ENCODE results near the gene TNFRSF25. TPM values are rescaled to one million over a fixed set of nuclear protein-coding genes. Genes with fewer than 3 reads are reported as not detected.

Gene TNFRSF25
- total RNA-seq, 1 experiment from 2014 or later = 19.5 TPM

DNA sequence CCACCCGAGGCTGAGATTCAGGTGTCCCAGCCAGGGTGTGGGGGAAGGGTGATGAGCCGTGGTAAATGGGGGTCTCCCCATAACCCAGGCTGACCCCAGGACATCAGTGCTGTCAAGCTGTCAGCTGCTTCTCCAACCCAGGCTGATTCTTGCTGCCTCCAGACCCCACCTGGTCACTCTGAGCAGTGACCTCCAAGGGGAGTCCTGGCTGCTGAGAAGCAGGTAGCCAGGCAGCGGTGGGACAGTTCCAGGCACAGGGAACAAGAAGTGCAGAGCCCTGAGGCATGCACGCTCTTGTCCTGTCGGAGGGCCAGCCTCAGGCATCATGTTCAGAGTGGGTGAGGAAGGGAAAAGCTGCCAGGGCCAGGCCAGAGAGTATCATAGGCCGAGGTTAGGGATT lies 40.3 kb downstream of the TNFRSF25 start:
- POLR2A ChIA-PET = no interaction called here
- no peaks in the 10 kb centered on the region for H3K36me3 Mint-ChIP-seq
- CTCF ChIA-PET = interaction anchor here (1.0 to 2.8 kb wide), 6 partner anchors 12 to 180 kb away, joined by 3 to 19 read pairs (median 8); no protein-coding TSS in a partner anchor
- no peaks in the 10 kb centered on the region for H3K9me3 Mint-ChIP-seq
- TF ChIP-seq ETV6 (CRISPR knock-in tag; IDR thresholded peaks at IDR 0.05) (no peak), SMAD4 (CRISPR knock-in tag; IDR thresholded peaks at IDR 0.05) (no peak), ZNF121 (CRISPR knock-in tag; IDR thresholded peaks at IDR 0.05) (no peak), GRHL2 (CRISPR knock-in tag; IDR thresholded peaks at IDR 0.05; ENCODE audit: insufficient replicate concordance, severe bottlenecking) (no peak), PRRX2 (CRISPR knock-in tag; IDR thresholded peaks at IDR 0.05) (no peak), IRF2 (CRISPR knock-in tag; IDR thresholded peaks at IDR 0.05; ENCODE audit: borderline replicate concordance, low read depth) (no peak), SMAD3 (CRISPR knock-in tag; IDR thresholded peaks at IDR 0.05; ENCODE audit: borderline replicate concordance) (no peak), KAT7 (CRISPR knock-in tag; IDR thresholded peaks at IDR 0.05; ENCODE audit: borderline replicate concordance) (no peak), ZNF232 (CRISPR knock-in tag; IDR thresholded peaks at IDR 0.05) (no peak), ZNF263 (CRISPR knock-in tag; IDR thresholded peaks at IDR 0.05; ENCODE audit: low read depth) (no peak)
- TF ChIP-seq, protein P1, sequence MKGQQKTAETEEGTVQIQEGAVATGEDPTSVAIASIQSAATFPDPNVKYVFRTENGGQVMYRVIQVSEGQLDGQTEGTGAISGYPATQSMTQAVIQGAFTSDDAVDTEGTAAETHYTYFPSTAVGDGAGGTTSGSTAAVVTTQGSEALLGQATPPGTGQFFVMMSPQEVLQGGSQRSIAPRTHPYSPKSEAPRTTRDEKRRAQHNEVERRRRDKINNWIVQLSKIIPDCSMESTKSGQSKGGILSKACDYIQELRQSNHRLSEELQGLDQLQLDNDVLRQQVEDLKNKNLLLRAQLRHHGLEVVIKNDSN (CRISPR knock-in tag; IDR thresholded peaks at IDR 0.05) = no peak
- TF ChIP-seq, protein P2, sequence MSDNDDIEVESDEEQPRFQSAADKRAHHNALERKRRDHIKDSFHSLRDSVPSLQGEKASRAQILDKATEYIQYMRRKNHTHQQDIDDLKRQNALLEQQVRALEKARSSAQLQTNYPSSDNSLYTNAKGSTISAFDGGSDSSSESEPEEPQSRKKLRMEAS (CRISPR knock-in tag; IDR thresholded peaks at IDR 0.05) = no peak
- TF ChIP-seq, protein P3, sequence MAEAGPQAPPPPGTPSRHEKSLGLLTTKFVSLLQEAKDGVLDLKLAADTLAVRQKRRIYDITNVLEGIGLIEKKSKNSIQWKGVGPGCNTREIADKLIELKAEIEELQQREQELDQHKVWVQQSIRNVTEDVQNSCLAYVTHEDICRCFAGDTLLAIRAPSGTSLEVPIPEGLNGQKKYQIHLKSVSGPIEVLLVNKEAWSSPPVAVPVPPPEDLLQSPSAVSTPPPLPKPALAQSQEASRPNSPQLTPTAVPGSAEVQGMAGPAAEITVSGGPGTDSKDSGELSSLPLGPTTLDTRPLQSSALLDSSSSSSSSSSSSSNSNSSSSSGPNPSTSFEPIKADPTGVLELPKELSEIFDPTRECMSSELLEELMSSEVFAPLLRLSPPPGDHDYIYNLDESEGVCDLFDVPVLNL (CRISPR knock-in tag; IDR thresholded peaks at IDR 0.05; ENCODE audit: borderline replicate concordance, low read depth) = no peak
- TF ChIP-seq, protein P4, sequence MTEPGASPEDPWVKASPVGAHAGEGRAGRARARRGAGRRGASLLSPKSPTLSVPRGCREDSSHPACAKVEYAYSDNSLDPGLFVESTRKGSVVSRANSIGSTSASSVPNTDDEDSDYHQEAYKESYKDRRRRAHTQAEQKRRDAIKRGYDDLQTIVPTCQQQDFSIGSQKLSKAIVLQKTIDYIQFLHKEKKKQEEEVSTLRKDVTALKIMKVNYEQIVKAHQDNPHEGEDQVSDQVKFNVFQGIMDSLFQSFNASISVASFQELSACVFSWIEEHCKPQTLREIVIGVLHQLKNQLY (CRISPR knock-in tag; IDR thresholded peaks at IDR 0.05) = no peak
- H3K27me3 Mint-ChIP-seq (ENCODE audit: low read depth) = peaks cover 66% of the 10 kb centered on the region
- no peak for ATAC-seq
- H3K4me3 Mint-ChIP-seq = no peak overlapping the region
- no peak overlapping the region for H3K27ac Mint-ChIP-seq
- peaks cover 15% of the 10 kb centered on the region for H3K4me1 Mint-ChIP-seq
- no peak for DNase-seq (ENCODE audit: low spot score)

DNA sequence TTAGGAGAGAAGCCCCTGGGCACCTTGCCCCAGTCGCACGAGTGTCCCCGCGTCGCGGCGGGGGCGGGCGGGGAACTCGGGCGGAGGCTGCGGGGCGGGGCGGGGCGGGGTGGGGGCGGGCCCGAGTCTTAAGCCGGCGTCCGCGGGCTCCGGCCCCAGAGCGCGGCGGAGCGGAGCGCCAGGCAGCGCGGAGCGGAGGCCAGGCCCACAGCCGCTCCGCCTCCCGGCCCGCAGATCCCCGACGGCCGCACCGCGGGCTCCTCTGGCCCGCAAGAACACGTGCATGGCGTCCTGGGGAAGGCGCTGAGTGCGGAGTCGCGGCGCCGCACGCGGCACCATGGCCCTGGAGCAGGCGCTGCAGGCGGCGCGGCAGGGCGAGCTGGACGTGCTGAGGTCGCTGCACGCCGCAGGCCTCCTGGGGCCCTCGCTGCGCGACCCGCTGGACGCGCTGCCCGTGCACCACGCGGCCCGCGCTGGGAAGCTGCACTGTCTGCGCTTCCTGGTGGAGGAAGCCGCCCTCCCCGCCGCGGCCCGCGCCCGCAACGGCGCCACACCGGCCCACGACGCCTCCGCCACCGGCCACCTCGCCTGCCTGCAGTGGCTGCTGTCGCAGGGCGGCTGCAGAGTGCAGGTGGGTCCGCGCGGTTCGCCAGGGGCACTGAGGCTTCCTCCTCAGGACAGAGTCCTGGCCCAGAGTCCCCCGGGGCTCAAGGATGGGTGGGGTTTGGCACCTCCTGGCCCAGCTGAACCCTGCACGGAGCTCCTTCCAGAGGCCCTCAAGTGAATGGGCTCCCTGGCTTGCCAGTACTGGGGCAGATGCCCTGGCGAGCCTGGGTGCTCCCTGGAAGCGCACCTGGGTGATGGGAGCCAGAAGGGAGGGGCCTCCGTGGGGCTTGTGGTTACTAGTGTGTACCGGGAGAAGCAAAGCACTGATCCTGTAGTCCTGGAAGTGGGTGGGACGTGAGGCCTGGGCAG lies 41.1 kb downstream of the TNFRSF25 start, which contains the start of gene ESPN:
ESPN (plus strand) TSS at position 158 of the 975 bp plus-strand sequence; CDS start at position 338, 180 bp downstream.
- CTCF ChIA-PET = interaction anchor here (0.6 to 2.8 kb wide), 6 partner anchors 13 to 180 kb away, joined by 3 to 19 read pairs (median 6); no protein-coding TSS in a partner anchor
- no peak within 1 kb of the TSS for H3K27ac Mint-ChIP-seq
- H3K4me1 Mint-ChIP-seq = peaks cover 8% of the 10 kb centered on the region
- no peaks in the 10 kb centered on the region for H3K9me3 Mint-ChIP-seq
- H3K36me3 Mint-ChIP-seq = no peaks in the 10 kb centered on the region
- peaks cover 70% of the 10 kb centered on the region for H3K27me3 Mint-ChIP-seq (ENCODE audit: low read depth)
- POLR2A ChIA-PET = no interaction called here
- peak; percentile 13 for ATAC-seq
- H3K4me3 Mint-ChIP-seq = peak within 1 kb of the TSS; percentile 60
- DNase-seq (ENCODE audit: low spot score) = no peak
- TF ChIP-seq ZNF219 (CRISPR knock-in tag; IDR thresholded peaks at IDR 0.05; ENCODE audit: borderline replicate concordance) = no peak
- no peak for TF ChIP-seq MXD4 (CRISPR knock-in tag; IDR thresholded peaks at IDR 0.05; ENCODE audit: borderline replicate concordance)
- TF ChIP-seq ZNF396 (CRISPR knock-in tag; IDR thresholded peaks at IDR 0.05; ENCODE audit: borderline replicate concordance) = no peak
- no peak for TF ChIP-seq CBFB (CRISPR knock-in tag; IDR thresholded peaks at IDR 0.05; ENCODE audit: low read depth)
- 0 out of 2 replicates have a peak, but pooled peaks have one; percentile 5 for TF ChIP-seq ZNF423 (CRISPR knock-in tag; IDR thresholded peaks at IDR 0.05)
- TF ChIP-seq, protein P5, sequence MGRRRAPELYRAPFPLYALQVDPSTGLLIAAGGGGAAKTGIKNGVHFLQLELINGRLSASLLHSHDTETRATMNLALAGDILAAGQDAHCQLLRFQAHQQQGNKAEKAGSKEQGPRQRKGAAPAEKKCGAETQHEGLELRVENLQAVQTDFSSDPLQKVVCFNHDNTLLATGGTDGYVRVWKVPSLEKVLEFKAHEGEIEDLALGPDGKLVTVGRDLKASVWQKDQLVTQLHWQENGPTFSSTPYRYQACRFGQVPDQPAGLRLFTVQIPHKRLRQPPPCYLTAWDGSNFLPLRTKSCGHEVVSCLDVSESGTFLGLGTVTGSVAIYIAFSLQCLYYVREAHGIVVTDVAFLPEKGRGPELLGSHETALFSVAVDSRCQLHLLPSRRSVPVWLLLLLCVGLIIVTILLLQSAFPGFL (CRISPR knock-in tag; IDR thresholded peaks at IDR 0.05; ENCODE audit: borderline replicate concordance) = no peak
- TF ChIP-seq, protein P6, sequence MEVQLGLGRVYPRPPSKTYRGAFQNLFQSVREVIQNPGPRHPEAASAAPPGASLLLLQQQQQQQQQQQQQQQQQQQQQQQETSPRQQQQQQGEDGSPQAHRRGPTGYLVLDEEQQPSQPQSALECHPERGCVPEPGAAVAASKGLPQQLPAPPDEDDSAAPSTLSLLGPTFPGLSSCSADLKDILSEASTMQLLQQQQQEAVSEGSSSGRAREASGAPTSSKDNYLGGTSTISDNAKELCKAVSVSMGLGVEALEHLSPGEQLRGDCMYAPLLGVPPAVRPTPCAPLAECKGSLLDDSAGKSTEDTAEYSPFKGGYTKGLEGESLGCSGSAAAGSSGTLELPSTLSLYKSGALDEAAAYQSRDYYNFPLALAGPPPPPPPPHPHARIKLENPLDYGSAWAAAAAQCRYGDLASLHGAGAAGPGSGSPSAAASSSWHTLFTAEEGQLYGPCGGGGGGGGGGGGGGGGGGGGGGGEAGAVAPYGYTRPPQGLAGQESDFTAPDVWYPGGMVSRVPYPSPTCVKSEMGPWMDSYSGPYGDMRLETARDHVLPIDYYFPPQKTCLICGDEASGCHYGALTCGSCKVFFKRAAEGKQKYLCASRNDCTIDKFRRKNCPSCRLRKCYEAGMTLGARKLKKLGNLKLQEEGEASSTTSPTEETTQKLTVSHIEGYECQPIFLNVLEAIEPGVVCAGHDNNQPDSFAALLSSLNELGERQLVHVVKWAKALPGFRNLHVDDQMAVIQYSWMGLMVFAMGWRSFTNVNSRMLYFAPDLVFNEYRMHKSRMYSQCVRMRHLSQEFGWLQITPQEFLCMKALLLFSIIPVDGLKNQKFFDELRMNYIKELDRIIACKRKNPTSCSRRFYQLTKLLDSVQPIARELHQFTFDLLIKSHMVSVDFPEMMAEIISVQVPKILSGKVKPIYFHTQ (CRISPR knock-in tag; IDR thresholded peaks at IDR 0.05) = no peak
- TF ChIP-seq RELA (CRISPR knock-in tag; IDR thresholded peaks at IDR 0.05; ENCODE audit: borderline replicate concordance) = peak; percentile 25; the same call in 1 of the 2 replicates
- TF ChIP-seq, protein P7, sequence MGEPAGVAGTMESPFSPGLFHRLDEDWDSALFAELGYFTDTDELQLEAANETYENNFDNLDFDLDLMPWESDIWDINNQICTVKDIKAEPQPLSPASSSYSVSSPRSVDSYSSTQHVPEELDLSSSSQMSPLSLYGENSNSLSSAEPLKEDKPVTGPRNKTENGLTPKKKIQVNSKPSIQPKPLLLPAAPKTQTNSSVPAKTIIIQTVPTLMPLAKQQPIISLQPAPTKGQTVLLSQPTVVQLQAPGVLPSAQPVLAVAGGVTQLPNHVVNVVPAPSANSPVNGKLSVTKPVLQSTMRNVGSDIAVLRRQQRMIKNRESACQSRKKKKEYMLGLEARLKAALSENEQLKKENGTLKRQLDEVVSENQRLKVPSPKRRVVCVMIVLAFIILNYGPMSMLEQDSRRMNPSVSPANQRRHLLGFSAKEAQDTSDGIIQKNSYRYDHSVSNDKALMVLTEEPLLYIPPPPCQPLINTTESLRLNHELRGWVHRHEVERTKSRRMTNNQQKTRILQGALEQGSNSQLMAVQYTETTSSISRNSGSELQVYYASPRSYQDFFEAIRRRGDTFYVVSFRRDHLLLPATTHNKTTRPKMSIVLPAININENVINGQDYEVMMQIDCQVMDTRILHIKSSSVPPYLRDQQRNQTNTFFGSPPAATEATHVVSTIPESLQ (CRISPR knock-in tag; IDR thresholded peaks at IDR 0.05) = no peak
- TF ChIP-seq SP1 (CRISPR knock-in tag; conservative IDR thresholded peaks at IDR 0.05) = no peak
